ENCODE measurements around the gene ATP11B. TPM values are rescaled to one million over a fixed set of nuclear protein-coding genes. Genes with fewer than 3 reads are reported as not detected.

Gene ATP11B
- polyA plus RNA-seq, 3 donors = 11.1 to 25.1 (median 13.5) TPM

- WGBS (ENCODE audit: insufficient coverage) = 83% methylated on average over 1 of the region's 3 CpGs
- no peak for TF ChIP-seq CTCF (IDR thresholded peaks at IDR 0.05)
- Histone ChIP-seq H3K79me2 (ENCODE audit: insufficient read depth, low read length) (no peaks in the 10 kb centered on the region), H3K36me3 (replicated peaks in 1 of 2; ENCODE audit: control insufficient read depth in 1 of 2, insufficient read depth in 2 of 2, low read length in 2 of 2) (peaks cover 0 to 21% of the 10 kb centered on the region in 2 donors), H3K27ac (ENCODE audit: low read depth in 1 of 2, low read length in 2 of 2) (no peak overlapping the region), H3K9ac (ENCODE audit: insufficient read depth, low read length, poor library complexity, severe bottlenecking) (no peak overlapping the region), H2AFZ (ENCODE audit: insufficient read depth, low read depth, low read length, poor library complexity, severe bottlenecking) (no peak overlapping the region), H3K4me1 (ENCODE audit: control insufficient read depth in 1 of 2, insufficient read depth in 2 of 2, low read length in 2 of 2) (peaks cover 0 to 7% of the 10 kb centered on the region in 2 donors), H3K4me3 (replicated peaks in 1 of 3; ENCODE audit: low read depth in 2 of 3, low read length in 3 of 3) (no peak overlapping the region), H3K9me3 (replicated peaks in 1 of 2; ENCODE audit: control insufficient read depth in 1 of 2, insufficient read depth in 1 of 2, low read length in 2 of 2) (peaks cover 7 to 14% of the 10 kb centered on the region in 2 donors), H4K20me1 (ENCODE audit: insufficient read depth, low read length) (no peaks in the 10 kb centered on the region), H3K4me2 (replicated peaks; ENCODE audit: extremely low read depth, low read length, poor library complexity, severe bottlenecking) (no peak overlapping the region), H3K27me3 (ENCODE audit: control insufficient read depth in 2 of 2, insufficient read depth in 2 of 2, low read length in 2 of 2) (no peaks in the 10 kb centered on the region)
- H3K27me3 Mint-ChIP-seq (ENCODE audit: low read depth in 3 of 3) = no peaks in the 10 kb centered on the region
- intact Hi-C loops (cut with micrococcal nuclease) = no loop called here
- no peak for DNase-seq
- no peak overlapping the region for H3K27ac Mint-ChIP-seq
- peaks cover 15 to 17% of the 10 kb centered on the region in 2 donors for H3K36me3 Mint-ChIP-seq
- peaks cover 5 to 22% (median 17%) of the 10 kb centered on the region in 7 donors for H3K9me3 Mint-ChIP-seq
- no peak overlapping the region for H3K4me3 Mint-ChIP-seq
- H3K4me1 Mint-ChIP-seq = peaks cover 13% of the 10 kb centered on the region
These were observed 142.5 kb downstream of the ATP11B start for GRCh38 chr3:182935803-182936202.

GRCh38 chr3:182936239-182936917, 143.1 kb downstream of the ATP11B start:
- no peak overlapping the region for H3K27ac Mint-ChIP-seq
- no peaks in the 10 kb centered on the region for H3K27me3 Mint-ChIP-seq (ENCODE audit: low read depth in 3 of 3)
- intact Hi-C loops (cut with micrococcal nuclease) = no loop called here
- Histone ChIP-seq H3K9me3 (replicated peaks in 1 of 2; ENCODE audit: control insufficient read depth in 1 of 2, insufficient read depth in 1 of 2, low read length in 2 of 2) (peaks cover 7 to 14% of the 10 kb centered on the region in 2 donors), H3K4me1 (ENCODE audit: control insufficient read depth in 1 of 2, insufficient read depth in 2 of 2, low read length in 2 of 2) (peaks cover 0 to 7% of the 10 kb centered on the region in 2 donors), H3K4me3 (replicated peaks in 1 of 3; ENCODE audit: low read depth in 2 of 3, low read length in 3 of 3) (no peak overlapping the region), H2AFZ (ENCODE audit: insufficient read depth, low read depth, low read length, poor library complexity, severe bottlenecking) (no peak overlapping the region), H3K4me2 (replicated peaks; ENCODE audit: extremely low read depth, low read length, poor library complexity, severe bottlenecking) (no peak overlapping the region), H3K9ac (ENCODE audit: insufficient read depth, low read length, poor library complexity, severe bottlenecking) (no peak overlapping the region), H3K79me2 (ENCODE audit: insufficient read depth, low read length) (no peaks in the 10 kb centered on the region), H3K27me3 (ENCODE audit: control insufficient read depth in 2 of 2, insufficient read depth in 2 of 2, low read length in 2 of 2) (no peaks in the 10 kb centered on the region), H3K36me3 (replicated peaks in 1 of 2; ENCODE audit: control insufficient read depth in 1 of 2, insufficient read depth in 2 of 2, low read length in 2 of 2) (peaks cover 0 to 22% of the 10 kb centered on the region in 2 donors), H3K27ac (ENCODE audit: low read depth in 1 of 2, low read length in 2 of 2) (no peak overlapping the region), H4K20me1 (ENCODE audit: insufficient read depth, low read length) (no peaks in the 10 kb centered on the region)
- no peak for TF ChIP-seq CTCF (IDR thresholded peaks at IDR 0.05)
- H3K4me3 Mint-ChIP-seq = no peak overlapping the region
- peaks cover 3 to 21% (median 15%) of the 10 kb centered on the region in 7 donors for H3K9me3 Mint-ChIP-seq
- no CpG with 5 or more reads among the region's 4 CpGs for WGBS (ENCODE audit: insufficient coverage)
- peaks cover 13% of the 10 kb centered on the region for H3K4me1 Mint-ChIP-seq
- no peak for DNase-seq
- H3K36me3 Mint-ChIP-seq = peaks cover 15 to 17% of the 10 kb centered on the region in 2 donors
